ENCODE measurements around the gene SCLY. TPM values are rescaled to one million over a fixed set of nuclear protein-coding genes. Genes with fewer than 3 reads are reported as not detected.
"Not testable (repeated sequence)": the region's sequence is repeated elsewhere in the genome, so short reads cannot be mapped to it uniquely, and the experiment has no call there.

Gene SCLY
- total RNA-seq, 2 experiments from 2014 or later: 59.2 to 60.5 TPM

GRCh38 chr2:238027058-238027457 is 33.7 kb upstream of the SCLY start:
- H3K36me3 Mint-ChIP-seq (ENCODE audit: low read depth): peaks cover 49% of the 10 kb centered on the region
- no peaks in the 10 kb centered on the region for H3K9me3 Mint-ChIP-seq (ENCODE audit: low read depth)
- ChIA-PET POLR2A (no interaction called here), CTCF (interaction anchor here (1.1 to 3.2 kb wide), 2 partner anchors 11 to 41 kb away, joined by 3 to 12 read pairs; no protein-coding TSS in a partner anchor)
- intact Hi-C loops (cut with DNase I, micrococcal nuclease): no loop called here
- H3K4me3 Mint-ChIP-seq: no peak overlapping the region
- DNase-seq (no peak), ATAC-seq (no peak)
- no peaks in the 10 kb centered on the region for H3K27me3 Mint-ChIP-seq
- peaks cover 20% of the 10 kb centered on the region for H3K4me1 Mint-ChIP-seq
- H3K27ac Mint-ChIP-seq: no peak overlapping the region

GRCh38 chr2:238027591-238028415 is 33.0 kb upstream of the SCLY start:
- ATAC-seq: no peak
- intact Hi-C loops (cut with DNase I, micrococcal nuclease): no loop called here
- DNase-seq: no peak
- Mint-ChIP-seq H3K4me1 (peaks cover 20% of the 10 kb centered on the region), H3K9me3 (ENCODE audit: low read depth) (no peaks in the 10 kb centered on the region), H3K27me3 (no peaks in the 10 kb centered on the region), H3K36me3 (ENCODE audit: low read depth) (peaks cover 45% of the 10 kb centered on the region), H3K27ac (no peak overlapping the region), H3K4me3 (no peak overlapping the region)
- POLR2A ChIA-PET: no interaction called here
- CTCF ChIA-PET: interaction anchor here (0.6 to 3.2 kb wide), 4 partner anchors 10 to 95 kb away, joined by 3 to 12 read pairs (median 3); no protein-coding TSS in a partner anchor

GRCh38 chr2:238029853-238030252 is 30.9 kb upstream of the SCLY start:
- Mint-ChIP-seq H3K27ac (no peak overlapping the region), H3K36me3 (ENCODE audit: low read depth) (peaks cover 57% of the 10 kb centered on the region), H3K9me3 (ENCODE audit: low read depth) (no peaks in the 10 kb centered on the region), H3K27me3 (no peaks in the 10 kb centered on the region), H3K4me3 (no peak overlapping the region), H3K4me1 (peaks cover 12% of the 10 kb centered on the region)
- ATAC-seq (no peak), DNase-seq (no peak)
- POLR2A ChIA-PET: no interaction called here
- CTCF ChIA-PET: interaction anchor here (0.6 kb wide), 1 partner anchor 36 kb away, joined by 3 read pairs; no protein-coding TSS in a partner anchor
- intact Hi-C loops (cut with DNase I, micrococcal nuclease): no loop called here

- POLR2A ChIA-PET: no interaction called here
- Mint-ChIP-seq H3K27me3 (no peaks in the 10 kb centered on the region), H3K4me3 (no peak overlapping the region), H3K27ac (no peak overlapping the region), H3K36me3 (ENCODE audit: low read depth) (peaks cover 57% of the 10 kb centered on the region), H3K9me3 (ENCODE audit: low read depth) (no peaks in the 10 kb centered on the region), H3K4me1 (peaks cover 5% of the 10 kb centered on the region)
- intact Hi-C loops (cut with DNase I, micrococcal nuclease): no loop called here
- no peak for ATAC-seq
- no peak for DNase-seq
- CTCF ChIA-PET: interaction anchor here (0.7 kb wide), 1 partner anchor 17 kb away, joined by 4 read pairs; no protein-coding TSS in a partner anchor
Observed at GRCh38 chr2:238030422-238031155, 30.2 kb upstream of the SCLY start.

GRCh38 chr2:238031751-238032150 is 29.1 kb upstream of the SCLY start:
- Mint-ChIP-seq H3K9me3 (ENCODE audit: low read depth) (no peaks in the 10 kb centered on the region), H3K36me3 (ENCODE audit: low read depth) (peaks cover 54% of the 10 kb centered on the region), H3K4me1 (no peaks in the 10 kb centered on the region), H3K27me3 (no peaks in the 10 kb centered on the region), H3K4me3 (no peak overlapping the region), H3K27ac (no peak overlapping the region)
- intact Hi-C loops (cut with DNase I, micrococcal nuclease): no loop called here
- ATAC-seq: no peak
- no peak for DNase-seq
- POLR2A ChIA-PET: no interaction called here
- CTCF ChIA-PET: no interaction called here

- POLR2A ChIA-PET: interaction anchor here (0.8 kb wide), 1 partner anchor 525 kb away, joined by 4 read pairs; no protein-coding TSS in a partner anchor
- H3K9me3 Mint-ChIP-seq (ENCODE audit: low read depth): no peaks in the 10 kb centered on the region
- H3K27ac Mint-ChIP-seq: no peak overlapping the region
- H3K4me1 Mint-ChIP-seq: no peaks in the 10 kb centered on the region
- intact Hi-C loops (cut with DNase I, micrococcal nuclease): no loop called here
- H3K36me3 Mint-ChIP-seq (ENCODE audit: low read depth): peaks cover 57% of the 10 kb centered on the region
- CTCF ChIA-PET: no interaction called here
- H3K4me3 Mint-ChIP-seq: no peak overlapping the region
- DNase-seq: no peak
- ATAC-seq: no peak
- H3K27me3 Mint-ChIP-seq: no peaks in the 10 kb centered on the region
Observed at GRCh38 chr2:238032755-238033337, 28.0 kb upstream of the SCLY start.

GRCh38 chr2:238033991-238034390 is 26.8 kb upstream of the SCLY start:
- H3K27ac Mint-ChIP-seq; DNase-seq; H3K27me3 Mint-ChIP-seq; H3K4me1 Mint-ChIP-seq; POLR2A ChIA-PET; ATAC-seq; H3K4me3 Mint-ChIP-seq; H3K9me3 Mint-ChIP-seq (ENCODE audit: low read depth); intact Hi-C loops (cut with DNase I, micrococcal nuclease); CTCF ChIA-PET: not testable (repeated sequence)
- H3K36me3 Mint-ChIP-seq (ENCODE audit: low read depth): peaks cover 61% of the 10 kb centered on the region

GRCh38 chr2:238038203-238038602 is 22.6 kb upstream of the SCLY start:
- no peaks in the 10 kb centered on the region for H3K9me3 Mint-ChIP-seq (ENCODE audit: low read depth)
- DNase-seq: no peak
- no peak for ATAC-seq
- ChIA-PET CTCF (interaction anchor here (2.5 kb wide), 1 partner anchor 11 kb away, joined by 12 read pairs; no protein-coding TSS in a partner anchor), POLR2A (no interaction called here)
- H3K27me3 Mint-ChIP-seq: no peaks in the 10 kb centered on the region
- H3K4me3 Mint-ChIP-seq: no peak overlapping the region
- intact Hi-C loops (cut with DNase I, micrococcal nuclease): no loop called here
- H3K4me1 Mint-ChIP-seq: no peaks in the 10 kb centered on the region
- no peak overlapping the region for H3K27ac Mint-ChIP-seq
- H3K36me3 Mint-ChIP-seq (ENCODE audit: low read depth): peaks cover 60% of the 10 kb centered on the region

- Mint-ChIP-seq H3K9me3 (ENCODE audit: low read depth) (no peaks in the 10 kb centered on the region), H3K36me3 (ENCODE audit: low read depth) (peaks cover 53% of the 10 kb centered on the region), H3K4me1 (no peaks in the 10 kb centered on the region), H3K4me3 (no peak overlapping the region), H3K27ac (no peak overlapping the region), H3K27me3 (no peaks in the 10 kb centered on the region)
- no peak for ATAC-seq
- ChIA-PET CTCF (no interaction called here), POLR2A (no interaction called here)
- intact Hi-C loops (cut with DNase I, micrococcal nuclease): no loop called here
- no peak for DNase-seq
Observed at GRCh38 chr2:238039151-238039550, 21.6 kb upstream of the SCLY start.

- Mint-ChIP-seq H3K4me1 (peaks cover 3% of the 10 kb centered on the region), H3K4me3 (no peak overlapping the region), H3K27me3 (no peaks in the 10 kb centered on the region), H3K27ac (no peak overlapping the region), H3K36me3 (ENCODE audit: low read depth) (peaks cover 49% of the 10 kb centered on the region), H3K9me3 (ENCODE audit: low read depth) (no peaks in the 10 kb centered on the region)
- no peak for ATAC-seq
- intact Hi-C loops (cut with DNase I, micrococcal nuclease): no loop called here
- CTCF ChIA-PET: interaction anchor here (0.8 kb wide), 1 partner anchor 46 kb away, joined by 3 read pairs; no protein-coding TSS in a partner anchor
- DNase-seq: no peak
- POLR2A ChIA-PET: no interaction called here
Observed at GRCh38 chr2:238039985-238040384, 20.8 kb upstream of the SCLY start.

GRCh38 chr2:238040918-238041317 is 19.9 kb upstream of the SCLY start:
- peaks cover 46% of the 10 kb centered on the region for H3K36me3 Mint-ChIP-seq (ENCODE audit: low read depth)

More at GRCh38 chr2:238040918-238041317, 19.9 kb upstream of the SCLY start:
- DNase-seq (no peak), ATAC-seq (no peak)
- Mint-ChIP-seq H3K4me3 (no peak overlapping the region), H3K9me3 (ENCODE audit: low read depth) (peaks cover 2% of the 10 kb centered on the region), H3K27me3 (no peaks in the 10 kb centered on the region), H3K4me1 (peaks cover 3% of the 10 kb centered on the region), H3K27ac (no peak overlapping the region)
- CTCF ChIA-PET: no interaction called here
- intact Hi-C loops (cut with DNase I, micrococcal nuclease): no loop called here
- POLR2A ChIA-PET: no interaction called here
